ENCODE data around the gene PGLYRP2. TPM values are rescaled to one million over a fixed set of nuclear protein-coding genes. Genes with fewer than 3 reads are reported as not detected.
"Not testable (repeated sequence)": the region's sequence is repeated elsewhere in the genome, so short reads cannot be mapped to it uniquely, and the experiment has no call there.

The PGLYRP2 gene
- polyA plus RNA-seq, 1 donor, result not detected

- no peak for DNase-seq
- Histone ChIP-seq H3K4me1 (ENCODE audit: control insufficient read depth, insufficient read depth, low read length) (no peaks in the 10 kb centered on the region), H3K27me3 (ENCODE audit: control insufficient read depth, insufficient read depth, low read length) (no peaks in the 10 kb centered on the region), H3K4me3 (ENCODE audit: low read length) (no peak overlapping the region), H3K27ac (ENCODE audit: low read length) (no peak overlapping the region), H3K9me3 (ENCODE audit: control insufficient read depth, low read depth, low read length) (peaks cover 2% of the 10 kb centered on the region), H3K36me3 (ENCODE audit: control insufficient read depth, insufficient read depth, low read length) (no peaks in the 10 kb centered on the region)
- 92% methylated on average over 2 of the region's 4 CpGs for WGBS (ENCODE audit: insufficient coverage, low lambda C conversion rate)
Measured at GRCh38 chr19:15487038-15487437, 7.7 kb upstream of the PGLYRP2 start.

DNA sequence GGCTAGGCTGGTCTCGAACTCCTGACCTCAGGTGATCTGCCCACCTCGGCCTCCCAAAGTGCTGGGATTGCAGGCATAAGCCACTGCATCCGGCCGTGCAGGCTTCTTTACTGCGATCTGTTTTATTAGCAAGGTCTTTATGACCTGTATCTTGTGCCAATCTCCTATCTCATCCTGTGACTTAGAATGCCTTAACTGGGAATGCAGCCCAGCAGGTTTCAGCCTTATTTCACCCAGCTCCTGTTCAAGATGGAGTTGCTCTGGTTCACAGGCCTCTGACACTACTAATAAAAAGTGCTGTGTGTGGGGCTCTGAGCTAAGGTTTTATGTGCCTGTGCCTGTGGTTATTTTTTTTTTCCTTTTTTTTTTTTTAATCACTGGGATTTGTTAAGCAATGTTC, 6.5 kb upstream of the PGLYRP2 start:
- not testable (repeated sequence) for H3K9me3 ChIP-seq (ENCODE audit: control insufficient read depth, low read depth, low read length); H3K27me3 ChIP-seq (ENCODE audit: control insufficient read depth, insufficient read depth, low read length); DNase-seq; H3K27ac ChIP-seq (ENCODE audit: low read length); H3K4me3 ChIP-seq (ENCODE audit: low read length); H3K36me3 ChIP-seq (ENCODE audit: control insufficient read depth, insufficient read depth, low read length); H3K4me1 ChIP-seq (ENCODE audit: control insufficient read depth, insufficient read depth, low read length)
- WGBS (ENCODE audit: insufficient coverage, low lambda C conversion rate), result no CpG with 5 or more reads among the region's 5 CpGs

DNA sequence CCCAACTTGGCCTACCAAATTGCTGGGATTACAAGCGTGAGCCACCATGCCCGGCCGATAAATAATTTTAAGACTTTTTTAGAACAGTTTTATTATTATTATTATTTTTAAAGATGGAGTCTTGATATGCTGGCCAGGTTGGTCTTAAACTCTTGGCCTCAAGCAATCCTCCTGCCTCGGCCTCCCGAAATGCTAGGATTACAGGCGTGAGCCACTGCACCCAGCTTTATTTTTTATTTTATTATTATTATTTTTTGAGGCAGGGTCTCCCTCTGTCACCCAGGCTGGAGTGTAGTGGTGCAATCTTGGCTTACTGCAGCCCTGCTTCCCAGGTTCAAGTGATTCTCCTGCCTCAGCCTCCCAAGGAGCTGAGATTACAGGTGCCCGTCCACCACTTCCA, 1.7 kb upstream of the PGLYRP2 start:
- not testable (repeated sequence) for DNase-seq; H3K27ac ChIP-seq (ENCODE audit: low read length); H3K27me3 ChIP-seq (ENCODE audit: control insufficient read depth, insufficient read depth, low read length); H3K36me3 ChIP-seq (ENCODE audit: control insufficient read depth, insufficient read depth, low read length); H3K9me3 ChIP-seq (ENCODE audit: control insufficient read depth, low read depth, low read length); H3K4me3 ChIP-seq (ENCODE audit: low read length); H3K4me1 ChIP-seq (ENCODE audit: control insufficient read depth, insufficient read depth, low read length)
- WGBS (ENCODE audit: insufficient coverage, low lambda C conversion rate), result 50% methylated on average over 1 of the region's 7 CpGs

DNA sequence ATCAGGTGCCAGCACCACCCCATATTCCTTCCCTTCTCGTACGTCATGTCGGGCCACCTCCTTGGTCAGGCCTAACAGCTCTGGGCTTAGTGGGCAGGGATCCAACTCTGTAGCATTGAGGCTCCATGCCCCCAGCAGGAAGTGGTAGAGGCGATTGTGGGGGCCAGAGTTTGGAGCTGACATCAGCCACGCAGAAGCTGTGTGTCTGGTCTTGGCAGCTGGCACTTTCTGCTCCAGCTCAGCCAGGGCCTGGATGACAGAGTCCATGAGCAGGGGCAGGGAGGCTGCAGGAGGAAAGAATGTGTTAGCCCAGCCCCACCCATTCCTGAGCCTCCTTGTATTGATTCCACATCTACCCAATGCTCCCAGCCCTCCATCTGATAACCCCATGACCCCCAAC, 3.0 kb downstream of the PGLYRP2 start:
- H3K9me3 ChIP-seq (ENCODE audit: control insufficient read depth, low read depth, low read length), result peaks cover 6% of the 10 kb centered on the region
- no peak for DNase-seq
- H3K27ac ChIP-seq (ENCODE audit: low read length), result no peak overlapping the region
- no peaks in the 10 kb centered on the region for H3K36me3 ChIP-seq (ENCODE audit: control insufficient read depth, insufficient read depth, low read length)
- H3K27me3 ChIP-seq (ENCODE audit: control insufficient read depth, insufficient read depth, low read length), result peaks cover 7% of the 10 kb centered on the region
- no peaks in the 10 kb centered on the region for H3K4me1 ChIP-seq (ENCODE audit: control insufficient read depth, insufficient read depth, low read length)
- WGBS (ENCODE audit: insufficient coverage, low lambda C conversion rate), result no CpG with 5 or more reads among the region's 5 CpGs
- H3K4me3 ChIP-seq (ENCODE audit: low read length), result no peak overlapping the region

DNA sequence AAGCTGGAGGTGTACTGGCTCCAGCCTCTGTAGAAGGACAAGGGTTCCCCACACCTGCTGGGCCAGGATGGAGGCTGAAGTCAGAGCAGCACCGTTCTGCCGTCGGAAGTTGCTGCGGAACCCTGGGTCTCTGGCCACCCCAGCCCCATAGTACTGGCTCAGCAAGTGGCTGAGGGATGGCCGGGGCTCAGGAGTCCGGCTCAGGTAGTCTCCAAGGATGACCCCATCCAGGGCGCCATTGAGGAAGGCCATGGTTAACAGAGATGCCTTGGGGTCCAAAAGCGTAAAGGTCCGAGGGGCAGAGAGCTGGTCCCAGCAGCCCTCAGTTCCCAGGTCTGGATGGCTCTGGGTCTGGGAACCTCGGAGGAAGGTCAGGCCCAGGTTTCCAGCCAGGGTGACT, 3.7 kb downstream of the PGLYRP2 start:
- no peak overlapping the region for H3K4me3 ChIP-seq (ENCODE audit: low read length)
- no peaks in the 10 kb centered on the region for H3K4me1 ChIP-seq (ENCODE audit: control insufficient read depth, insufficient read depth, low read length)
- H3K9me3 ChIP-seq (ENCODE audit: control insufficient read depth, low read depth, low read length), result peaks cover 6% of the 10 kb centered on the region
- no CpG with 5 or more reads among the region's 10 CpGs for WGBS (ENCODE audit: insufficient coverage, low lambda C conversion rate)
- no peaks in the 10 kb centered on the region for H3K36me3 ChIP-seq (ENCODE audit: control insufficient read depth, insufficient read depth, low read length)
- H3K27ac ChIP-seq (ENCODE audit: low read length), result no peak overlapping the region
- no peak for DNase-seq
- peaks cover 8% of the 10 kb centered on the region for H3K27me3 ChIP-seq (ENCODE audit: control insufficient read depth, insufficient read depth, low read length)

- Histone ChIP-seq H3K27me3 (ENCODE audit: control insufficient read depth, insufficient read depth, low read length) (peaks cover 8% of the 10 kb centered on the region), H3K4me1 (ENCODE audit: control insufficient read depth, insufficient read depth, low read length) (no peaks in the 10 kb centered on the region), H3K4me3 (ENCODE audit: low read length) (no peak overlapping the region), H3K9me3 (ENCODE audit: control insufficient read depth, low read depth, low read length) (peaks cover 8% of the 10 kb centered on the region), H3K36me3 (ENCODE audit: control insufficient read depth, insufficient read depth, low read length) (no peaks in the 10 kb centered on the region), H3K27ac (ENCODE audit: low read length) (no peak overlapping the region)
- 100% methylated on average over 1 of the region's 4 CpGs for WGBS (ENCODE audit: insufficient coverage, low lambda C conversion rate)
- no peak for DNase-seq
Measured at GRCh38 chr19:15475169-15475568, 4.1 kb downstream of the PGLYRP2 start.

GRCh38 chr19:15473821-15474220, 5.5 kb downstream of the PGLYRP2 start:
- not testable (repeated sequence) for H3K9me3 ChIP-seq (ENCODE audit: control insufficient read depth, low read depth, low read length)
- 100% methylated on average over 1 of the region's 4 CpGs for WGBS (ENCODE audit: insufficient coverage, low lambda C conversion rate)
- peaks cover 20% of the 10 kb centered on the region for H3K27me3 ChIP-seq (ENCODE audit: control insufficient read depth, insufficient read depth, low read length)

DNA sequence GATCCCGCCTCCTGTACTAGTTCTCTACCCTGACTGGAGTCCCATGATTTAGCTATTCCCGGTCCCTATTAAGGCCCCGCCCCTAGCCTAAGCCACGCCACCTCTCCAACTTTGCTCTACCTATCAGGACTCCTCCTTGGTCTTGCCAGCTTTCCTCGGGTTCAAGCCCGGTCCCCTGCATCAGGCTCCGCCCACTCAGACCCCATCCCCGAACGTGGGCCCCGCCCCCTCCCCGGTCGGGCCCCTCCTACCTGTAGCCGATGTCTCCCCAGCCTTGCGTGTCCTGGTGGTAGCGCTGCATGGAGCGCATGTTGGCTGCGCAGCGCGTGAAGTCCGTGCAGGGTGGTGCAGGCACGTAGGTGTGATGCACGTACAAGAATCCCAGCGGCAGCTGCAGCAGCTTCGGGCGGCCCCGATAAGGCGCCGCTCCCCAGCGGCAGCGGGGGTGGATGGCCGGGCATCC, 7.6 kb downstream of the PGLYRP2 start:
- WGBS (ENCODE audit: insufficient coverage, low lambda C conversion rate), result no CpG with 5 or more reads among the region's 31 CpGs
- Histone ChIP-seq H3K4me3 (ENCODE audit: low read length) (no peak overlapping the region), H3K9me3 (ENCODE audit: control insufficient read depth, low read depth, low read length) (peaks cover 8% of the 10 kb centered on the region), H3K36me3 (ENCODE audit: control insufficient read depth, insufficient read depth, low read length) (no peaks in the 10 kb centered on the region), H3K27ac (ENCODE audit: low read length) (no peak overlapping the region), H3K27me3 (ENCODE audit: control insufficient read depth, insufficient read depth, low read length) (peaks cover 36% of the 10 kb centered on the region), H3K4me1 (ENCODE audit: control insufficient read depth, insufficient read depth, low read length) (no peaks in the 10 kb centered on the region)
- no peak for DNase-seq

More at GRCh38 chr19:15473821-15474220, 5.5 kb downstream of the PGLYRP2 start:
- H3K36me3 ChIP-seq (ENCODE audit: control insufficient read depth, insufficient read depth, low read length); H3K4me3 ChIP-seq (ENCODE audit: low read length); DNase-seq; H3K4me1 ChIP-seq (ENCODE audit: control insufficient read depth, insufficient read depth, low read length); H3K27ac ChIP-seq (ENCODE audit: low read length): not testable (repeated sequence)

GRCh38 chr19:15469513-15470297, 9.6 kb downstream of the PGLYRP2 start:
- 0% methylated on average over 4 of the region's 65 CpGs for WGBS (ENCODE audit: insufficient coverage, low lambda C conversion rate)
- H3K27ac ChIP-seq (ENCODE audit: low read length), result no peak overlapping the region
- no peaks in the 10 kb centered on the region for H3K36me3 ChIP-seq (ENCODE audit: control insufficient read depth, insufficient read depth, low read length)
- DNase-seq, result no peak
- H3K4me1 ChIP-seq (ENCODE audit: control insufficient read depth, insufficient read depth, low read length), result no peaks in the 10 kb centered on the region
- H3K9me3 ChIP-seq (ENCODE audit: control insufficient read depth, low read depth, low read length), result peaks cover 6% of the 10 kb centered on the region
- no peak overlapping the region for H3K4me3 ChIP-seq (ENCODE audit: low read length)
- peaks cover 41% of the 10 kb centered on the region for H3K27me3 ChIP-seq (ENCODE audit: control insufficient read depth, insufficient read depth, low read length)

- no peak overlapping the region for H3K27ac ChIP-seq (ENCODE audit: low read length)
- H3K4me3 ChIP-seq (ENCODE audit: low read length), result no peak overlapping the region
- WGBS (ENCODE audit: insufficient coverage, low lambda C conversion rate), result 80% methylated on average over 1 of the region's 12 CpGs
- H3K36me3 ChIP-seq (ENCODE audit: control insufficient read depth, insufficient read depth, low read length), result no peaks in the 10 kb centered on the region
- H3K9me3 ChIP-seq (ENCODE audit: control insufficient read depth, low read depth, low read length), result peaks cover 6% of the 10 kb centered on the region
- no peak for DNase-seq
- H3K27me3 ChIP-seq (ENCODE audit: control insufficient read depth, insufficient read depth, low read length), result peaks cover 49% of the 10 kb centered on the region
- no peaks in the 10 kb centered on the region for H3K4me1 ChIP-seq (ENCODE audit: control insufficient read depth, insufficient read depth, low read length)
Measured at GRCh38 chr19:15468675-15469512, 10.4 kb downstream of the PGLYRP2 start.
